ENCODE data around the gene CNIH1. TPM values are rescaled to one million over a fixed set of nuclear protein-coding genes. Genes with fewer than 3 reads are reported as not detected.

The CNIH1 gene
- total RNA-seq, 6 donors from 2014 or later = 37.7 to 105 (median 57.9) TPM

DNA sequence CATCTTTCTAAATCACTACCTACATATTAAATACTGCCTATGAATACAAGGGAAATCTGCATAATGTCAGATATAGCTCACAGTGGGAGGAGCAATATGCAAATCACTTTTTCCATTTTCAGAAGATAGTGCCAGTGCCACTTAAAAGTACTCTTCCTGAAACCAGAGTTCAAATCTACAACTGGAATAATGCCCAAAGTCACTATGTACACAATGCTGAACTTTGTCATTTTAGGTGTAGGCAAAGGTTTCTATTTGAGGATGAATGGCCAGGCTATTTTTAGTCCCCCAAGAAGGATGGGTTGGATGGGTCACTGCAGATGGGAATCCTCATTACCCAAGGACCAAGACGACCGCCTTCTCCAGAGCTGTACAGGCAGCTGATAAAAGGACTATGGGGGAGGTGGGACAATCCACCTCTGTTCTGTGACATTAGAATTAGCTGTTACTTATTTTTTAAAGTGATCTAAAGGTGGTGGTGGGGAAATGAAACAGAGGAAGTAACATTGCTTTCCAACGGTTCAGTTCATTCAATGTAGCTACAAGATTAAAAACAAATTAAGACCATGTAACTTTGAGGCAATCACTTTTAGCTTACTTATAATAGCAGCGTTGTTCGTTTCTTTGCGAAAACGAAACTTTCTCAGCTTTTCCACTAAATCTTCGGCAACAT, 42.0 kb upstream of the CNIH1 start:
- Histone ChIP-seq H3K9me3 (no peaks in the 10 kb centered on the region), H3K27me3 (no peaks in the 10 kb centered on the region), H3K4me3 (no peak overlapping the region), H3K4me1 (peaks cover 8 to 33% (median 20%) of the 10 kb centered on the region in 4 donors), H3K27ac (no peak overlapping the region), H3K36me3 (peaks cover 0 to 36% (median 2%) of the 10 kb centered on the region in 4 donors)
- TF ChIP-seq POLR2A (IDR thresholded peaks at IDR 0.05) (no peak), EP300 (IDR thresholded peaks at IDR 0.05) (no peak), POLR2AphosphoS5 (IDR thresholded peaks at IDR 0.05) (no peak)
- TF ChIP-seq, protein P1, sequence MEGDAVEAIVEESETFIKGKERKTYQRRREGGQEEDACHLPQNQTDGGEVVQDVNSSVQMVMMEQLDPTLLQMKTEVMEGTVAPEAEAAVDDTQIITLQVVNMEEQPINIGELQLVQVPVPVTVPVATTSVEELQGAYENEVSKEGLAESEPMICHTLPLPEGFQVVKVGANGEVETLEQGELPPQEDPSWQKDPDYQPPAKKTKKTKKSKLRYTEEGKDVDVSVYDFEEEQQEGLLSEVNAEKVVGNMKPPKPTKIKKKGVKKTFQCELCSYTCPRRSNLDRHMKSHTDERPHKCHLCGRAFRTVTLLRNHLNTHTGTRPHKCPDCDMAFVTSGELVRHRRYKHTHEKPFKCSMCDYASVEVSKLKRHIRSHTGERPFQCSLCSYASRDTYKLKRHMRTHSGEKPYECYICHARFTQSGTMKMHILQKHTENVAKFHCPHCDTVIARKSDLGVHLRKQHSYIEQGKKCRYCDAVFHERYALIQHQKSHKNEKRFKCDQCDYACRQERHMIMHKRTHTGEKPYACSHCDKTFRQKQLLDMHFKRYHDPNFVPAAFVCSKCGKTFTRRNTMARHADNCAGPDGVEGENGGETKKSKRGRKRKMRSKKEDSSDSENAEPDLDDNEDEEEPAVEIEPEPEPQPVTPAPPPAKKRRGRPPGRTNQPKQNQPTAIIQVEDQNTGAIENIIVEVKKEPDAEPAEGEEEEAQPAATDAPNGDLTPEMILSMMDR (IDR thresholded peaks at IDR 0.05) = no peak
- 75 to 82% methylated on average over 7 to 8 of the region's 8 CpGs for WGBS, 2 donors
- no peak for ATAC-seq (ENCODE audit: low FRiP score in 2 of 2)
- DNase-seq = no peak

DNA sequence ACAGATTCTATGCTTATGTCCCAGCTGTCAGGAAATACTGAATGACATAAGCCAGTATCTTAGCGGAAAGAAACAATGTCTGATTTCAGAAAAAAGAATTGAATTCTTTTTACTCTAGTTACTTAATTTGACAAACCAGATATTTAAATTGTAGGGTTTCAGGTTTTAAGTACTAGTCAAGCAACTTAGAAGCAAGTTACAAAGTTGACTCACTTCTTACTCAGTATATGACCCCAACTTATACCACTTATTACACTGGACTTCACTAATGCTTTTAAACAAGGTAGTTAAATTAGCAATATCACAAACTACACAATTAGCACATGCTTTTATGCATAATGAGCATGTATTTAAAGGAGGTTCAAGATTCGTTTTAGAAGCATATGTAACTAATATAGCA, 40.5 kb upstream of the CNIH1 start:
- TF ChIP-seq EP300 (IDR thresholded peaks at IDR 0.05) = no peak
- no peak for TF ChIP-seq POLR2AphosphoS5 (IDR thresholded peaks at IDR 0.05)
- TF ChIP-seq, protein P1 (IDR thresholded peaks at IDR 0.05) = no peak
- no peak for TF ChIP-seq POLR2A (IDR thresholded peaks at IDR 0.05)
- no peak for ATAC-seq (ENCODE audit: low FRiP score in 2 of 2)
- H3K9me3 ChIP-seq = no peaks in the 10 kb centered on the region
- H3K4me3 ChIP-seq = no peak overlapping the region
- H3K36me3 ChIP-seq = peaks cover 0 to 43% (median 2%) of the 10 kb centered on the region in 4 donors
- H3K27me3 ChIP-seq = no peaks in the 10 kb centered on the region
- 88 to 93% methylated on average over 2 of the region's 2 CpGs for WGBS, 2 donors
- peaks cover 0 to 18% (median 5%) of the 10 kb centered on the region in 4 donors for H3K4me1 ChIP-seq
- DNase-seq = no peak
- H3K27ac ChIP-seq = no peak overlapping the region

DNA sequence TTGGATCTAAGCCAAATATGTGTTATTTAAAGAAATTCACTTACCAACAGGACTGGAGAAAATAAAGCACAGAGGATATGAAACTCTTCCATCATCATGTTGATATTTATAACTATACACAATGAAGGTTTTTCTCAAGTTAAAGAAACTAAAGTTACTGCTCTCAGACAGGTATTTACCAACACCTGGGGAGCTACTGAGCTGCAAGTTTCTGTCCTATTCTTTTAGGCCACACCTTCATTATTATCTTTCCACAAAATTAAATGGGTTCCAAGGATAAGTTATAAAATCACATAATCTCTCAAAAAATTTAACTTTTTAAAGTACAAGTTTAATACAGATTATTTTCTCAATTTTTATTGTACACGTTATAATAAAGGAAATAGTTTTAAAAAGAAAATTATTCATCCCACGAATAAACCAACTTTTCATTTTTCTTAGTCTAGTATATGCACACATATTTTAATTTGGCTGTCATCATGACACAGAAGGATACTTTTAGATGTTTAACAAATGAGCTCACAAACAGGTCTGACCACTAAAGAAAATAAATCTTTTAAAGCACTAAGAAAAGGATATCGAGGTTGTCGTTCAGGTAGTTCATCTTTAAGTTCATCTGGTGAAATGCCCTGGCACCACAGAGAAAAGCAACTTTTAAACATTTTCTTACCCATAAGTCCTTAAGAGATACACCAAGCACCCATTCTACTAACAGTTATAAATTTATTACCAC, 39.8 kb upstream of the CNIH1 start:
- no peak for TF ChIP-seq POLR2AphosphoS5 (IDR thresholded peaks at IDR 0.05)
- H3K36me3 ChIP-seq = peaks cover 0 to 48% (median 2%) of the 10 kb centered on the region in 4 donors
- H3K27me3 ChIP-seq = no peaks in the 10 kb centered on the region
- no peak overlapping the region for H3K27ac ChIP-seq
- H3K9me3 ChIP-seq = no peaks in the 10 kb centered on the region
- WGBS, 2 donors = 77 to 79% methylated on average over 4 of the region's 4 CpGs
- ATAC-seq (ENCODE audit: low FRiP score in 2 of 2) (no peak), DNase-seq (no peak)
- no peak overlapping the region for H3K4me3 ChIP-seq
- H3K4me1 ChIP-seq = peaks cover 0 to 13% (median under 1%) of the 10 kb centered on the region in 4 donors

DNA sequence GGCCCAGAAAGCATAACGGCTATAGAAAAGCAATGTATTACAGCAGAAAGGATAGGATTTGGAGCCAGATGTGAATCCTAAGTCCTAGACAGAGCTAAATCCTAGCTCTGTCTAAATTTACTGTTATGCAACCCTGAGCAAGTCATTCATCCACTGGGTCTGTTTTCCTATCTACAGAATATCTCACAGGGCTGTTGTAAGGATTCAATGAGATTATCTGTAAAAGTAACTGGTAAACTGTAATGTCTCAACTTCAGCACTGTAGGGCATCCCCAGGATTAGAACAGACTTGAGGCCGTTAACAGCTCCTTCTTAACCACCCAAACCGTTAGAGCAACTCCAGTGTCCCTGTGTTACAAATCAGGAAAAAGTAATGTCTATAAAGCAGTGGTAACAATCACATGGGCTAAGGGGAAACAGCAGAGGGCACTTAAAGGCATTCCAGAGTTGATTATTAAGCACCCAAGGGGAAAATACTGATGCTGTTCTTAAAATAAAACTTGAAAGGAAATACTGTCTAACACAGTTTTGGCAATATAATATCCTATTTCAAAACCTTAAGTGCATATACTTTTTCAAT, 37.6 kb upstream of the CNIH1 start:
- Histone ChIP-seq H3K4me3 (no peak overlapping the region), H3K27me3 (no peaks in the 10 kb centered on the region), H3K36me3 (peaks cover 0 to 53% (median 2%) of the 10 kb centered on the region in 4 donors), H3K9me3 (no peaks in the 10 kb centered on the region), H3K27ac (no peak overlapping the region), H3K4me1 (peaks cover 0 to 4% (median 0%) of the 10 kb centered on the region in 4 donors)
- DNase-seq (no peak), ATAC-seq (ENCODE audit: low FRiP score in 2 of 2) (no peak)
- 40 to 68% methylated on average over 3 of the region's 3 CpGs for WGBS, 2 donors
- TF ChIP-seq EP300 (IDR thresholded peaks at IDR 0.05) (no peak), POLR2AphosphoS5 (IDR thresholded peaks at IDR 0.05) (no peak), POLR2A (IDR thresholded peaks at IDR 0.05) (no peak)
- TF ChIP-seq, protein P1 (IDR thresholded peaks at IDR 0.05) = no peak

DNA sequence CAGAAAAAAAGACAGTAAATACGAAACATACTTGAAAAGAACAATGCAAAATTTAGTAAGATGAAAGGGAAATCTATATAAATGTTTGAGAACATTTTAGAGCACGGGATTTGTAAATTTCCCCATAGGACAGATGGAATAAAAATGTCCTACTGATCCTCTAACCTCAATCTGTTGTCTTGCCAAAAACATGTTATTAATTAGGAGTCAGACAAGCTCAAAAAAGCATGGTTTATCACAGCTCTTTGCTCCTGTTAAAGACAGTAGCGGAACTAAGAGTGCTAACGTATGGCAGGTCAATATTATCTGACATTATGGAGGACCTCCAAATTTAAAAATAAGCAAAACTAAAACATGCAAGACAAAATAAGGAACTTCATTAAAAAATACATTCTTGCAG, 34.7 kb upstream of the CNIH1 start:
- no peak for ATAC-seq (ENCODE audit: low FRiP score in 2 of 2)
- no peaks in the 10 kb centered on the region for H3K4me1 ChIP-seq
- no peak overlapping the region for H3K4me3 ChIP-seq
- no peaks in the 10 kb centered on the region for H3K9me3 ChIP-seq
- DNase-seq = no peak
- peaks cover 0 to 34% (median 0%) of the 10 kb centered on the region in 4 donors for H3K36me3 ChIP-seq
- WGBS, 2 donors = 84 to 85% methylated on average over 4 of the region's 4 CpGs
- H3K27me3 ChIP-seq = no peaks in the 10 kb centered on the region
- H3K27ac ChIP-seq = no peak overlapping the region
- no peak for TF ChIP-seq POLR2AphosphoS5 (IDR thresholded peaks at IDR 0.05)

Data from upper lobe of left lung (tissue), 6 donors.